ENCODE measurements around the gene FANCB.

DNA sequence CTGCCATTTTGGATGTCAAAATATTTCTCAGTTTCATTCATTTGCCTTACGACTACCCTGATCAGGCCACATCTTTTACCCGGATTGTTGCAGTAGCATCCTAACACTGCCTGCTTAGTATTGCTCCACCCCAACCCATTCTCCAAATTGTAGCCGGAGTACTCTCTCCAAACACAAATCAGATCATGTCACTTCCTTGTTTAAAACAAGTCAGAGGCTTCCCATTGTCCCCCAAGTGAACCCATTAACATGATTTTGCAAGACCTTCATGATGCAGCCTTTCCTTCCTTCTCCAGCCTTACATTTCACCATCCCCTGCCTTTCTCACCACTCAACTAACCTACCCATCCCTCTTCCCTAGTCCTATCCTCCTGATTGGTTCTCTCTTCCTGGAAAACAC, 53.1 kb downstream of the FANCB start:
- TF ChIP-seq CEBPB (IDR thresholded peaks at IDR 0.05), result no peak
- no peak for TF ChIP-seq TAF1 (IDR thresholded peaks at IDR 0.05; ENCODE audit: low read depth)
- TF ChIP-seq TEAD4 (IDR thresholded peaks at IDR 0.05), result no peak
